Aorta (tissue), 5 donors: ENCODE data around the gene KLF3. TPM values are rescaled to one million over a fixed set of nuclear protein-coding genes. Genes with fewer than 3 reads are reported as not detected.

Source experiments
- ATAC-seq: fragments of 200-7000 bp; cut with Tn5 transposase; one replicate; pipeline ENCODE4 v1.9.1; 2022; ENCODE audit warnings: moderate library complexity; ENCODE audit not compliant: low FRiP score
- DNase-seq, 2 donors: peaks; one replicate each; pipeline ENCODE4 v3.0.0-alpha.2; 2020
- H3K27ac ChIP-seq, 2 donors: one replicate each; pipeline ENCODE4 v1.5.1; 2013; ENCODE audit warnings: low read length in 2 of 2, mild to moderate bottlenecking in 2 of 2, moderate library complexity in 2 of 2, control low read depth in 1 of 2, inconsistent platforms in 1 of 2, low read depth in 1 of 2
- H3K27me3 ChIP-seq, 2 donors: one replicate each; pipeline ENCODE4 v1.6.1; 2013; ENCODE audit warnings: control low read depth in 1 of 2, low read length in 1 of 2, mild to moderate bottlenecking in 1 of 2, moderate library complexity in 1 of 2; ENCODE audit not compliant: insufficient read depth in 2 of 2, control insufficient read depth in 1 of 2
- H3K36me3 ChIP-seq, 2 donors: one replicate each; pipeline ENCODE4 v1.6.1; 2013; ENCODE audit warnings: control low read depth in 1 of 2, low read length in 1 of 2, mild to moderate bottlenecking in 1 of 2; ENCODE audit not compliant: insufficient read depth in 2 of 2, control insufficient read depth in 1 of 2
- H3K4me1 ChIP-seq, 2 donors: one replicate each; pipeline ENCODE4 v1.6.1; 2013; ENCODE audit warnings: low read length in 2 of 2, control low read depth in 1 of 2, mild to moderate bottlenecking in 1 of 2, moderate library complexity in 1 of 2; ENCODE audit not compliant: insufficient read depth in 2 of 2, control insufficient read depth in 1 of 2
- H3K4me3 ChIP-seq, 2 donors: one replicate each; pipeline ENCODE4 v1.5.1; 2013; ENCODE audit warnings: low read length in 2 of 2, control low read depth in 1 of 2, mild to moderate bottlenecking in 1 of 2
- H3K9me3 ChIP-seq: one replicate; pipeline ENCODE4 v1.6.1; 2013; ENCODE audit warnings: mild to moderate bottlenecking, low read length; ENCODE audit not compliant: control insufficient read depth
- WGBS, 2 donors: extraction: QIAGEN DNeasy Blood & Tissue Kit; methylation state at CpG; one replicate each; pipeline ENCODE4 v1.1.7; 2013; 5-methylcytosine and 5-hydroxymethylcytosine counted together
- intact Hi-C, 2 donors: fragments of 100-400 bp; cut with DNase I; formaldehyde crosslinking; loops; one replicate each; pipeline versions ENCODE4 v1.14.2 to v1.15.0; 2022
- polyA plus RNA-seq, 2 donors: library from polyadenylated mRNA; stranded (reverse); fragments of 200-250 nt; gene quantifications; one replicate each; pipeline ENCODE4 v1.2.3, GENCODE V29; 2013
- total RNA-seq, 2 donors: library from RNA; stranded (reverse); fragmentation: NEBNext Ultra II Directional; extraction: Animal tissue kit (Norgen Biotek cat#: 25700); gene quantifications; one replicate each; pipeline ENCODE4 v1.2.1, GENCODE V29; 2021
- donor health status: healthy with polysubstance abuse.
- donor health status: Bipolar disorder and iron deficiency.
- donor health status: DM: no; HTN: no; CAD: no.
- donor health status: DM: no; HTN: no; CAD: no.
- donor health status: DM: yes; HTN: yes; CAD: no.

Gene KLF3
- total and polyA plus RNA-seq, 4 donors, result 13.0 to 66.8 (median 31.3) TPM

DNA sequence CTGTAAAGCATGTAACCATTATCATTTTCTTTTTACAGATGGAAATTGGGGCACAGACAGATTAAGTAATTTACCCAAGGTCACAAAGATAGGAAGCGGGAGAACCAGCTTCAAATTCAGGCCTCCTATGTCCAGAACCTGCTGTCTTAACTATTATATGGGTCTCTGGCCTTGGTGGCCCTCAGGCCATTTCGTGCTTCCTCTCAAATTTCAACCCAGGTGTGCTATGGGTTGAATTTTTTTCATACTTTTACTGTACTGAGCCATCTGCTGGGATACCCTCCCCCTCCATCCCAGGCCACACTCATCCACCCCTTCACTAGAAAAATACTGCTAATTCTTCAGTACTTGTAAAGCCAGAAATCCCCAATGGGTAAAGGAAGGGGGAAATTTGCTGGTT, 42.3 kb downstream of the KLF3 start:
- DNase-seq (no peak), ATAC-seq (no peak)
- no peaks in the 10 kb centered on the region for H3K9me3 ChIP-seq
- intact Hi-C loops, result no loop called here
- H3K27ac ChIP-seq, result no peak overlapping the region
- H3K4me1 ChIP-seq, result peaks cover 0 to 2% of the 10 kb centered on the region in 2 donors
- H3K36me3 ChIP-seq, result no peaks in the 10 kb centered on the region
- no peak overlapping the region for H3K4me3 ChIP-seq
- 69 to 95% methylated on average over 2 of the region's 2 CpGs for WGBS, 2 donors
- H3K27me3 ChIP-seq, result no peaks in the 10 kb centered on the region

DNA sequence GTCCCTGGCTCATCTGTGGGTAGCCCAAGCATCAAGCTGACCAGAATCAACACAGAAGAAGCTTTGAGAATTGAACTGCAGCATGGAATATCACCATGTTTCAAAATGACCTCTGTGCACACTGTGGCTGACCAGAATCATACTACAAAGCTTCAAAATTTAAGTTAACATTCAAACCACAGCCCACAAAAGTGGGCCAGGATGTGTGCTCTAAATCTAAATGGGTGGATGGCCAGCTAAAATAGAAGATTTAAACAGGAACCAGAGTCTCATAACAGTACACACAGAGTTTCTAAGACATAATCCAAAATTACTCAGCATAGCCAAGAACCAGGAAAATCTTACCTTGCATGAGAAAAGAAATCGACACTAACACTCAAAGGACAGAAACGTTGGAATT, 46.1 kb downstream of the KLF3 start:
- H3K36me3 ChIP-seq, result no peaks in the 10 kb centered on the region
- H3K9me3 ChIP-seq, result peaks cover 3% of the 10 kb centered on the region
- H3K27ac ChIP-seq, result no peak overlapping the region
- H3K27me3 ChIP-seq, result no peaks in the 10 kb centered on the region
- H3K4me1 ChIP-seq, result no peaks in the 10 kb centered on the region
- WGBS, 2 donors, result 67 to 80% methylated on average over 2 of the region's 2 CpGs
- no peak overlapping the region for H3K4me3 ChIP-seq
- ATAC-seq, result no peak
- no peak for DNase-seq
- intact Hi-C loops, result no loop called here

DNA sequence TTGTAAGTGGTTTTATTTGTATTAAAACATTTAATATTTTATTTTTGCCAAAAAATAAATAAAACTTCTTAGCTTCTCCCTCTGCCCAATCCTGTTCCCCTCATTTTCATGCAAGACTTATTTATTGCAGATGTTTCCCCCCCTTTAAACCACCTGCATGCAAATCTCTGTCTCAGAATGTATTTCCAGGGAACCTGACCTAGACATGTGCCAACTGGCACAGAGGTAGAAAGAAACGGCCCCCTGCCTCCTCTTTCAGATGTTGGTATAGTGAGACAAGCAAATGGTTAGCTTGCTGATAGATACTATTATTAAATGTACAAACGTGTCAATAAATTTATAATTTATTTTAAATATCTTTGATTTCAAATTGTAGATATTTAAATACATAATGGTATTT, 47.1 kb downstream of the KLF3 start:
- no peaks in the 10 kb centered on the region for H3K4me1 ChIP-seq
- H3K27me3 ChIP-seq, result no peaks in the 10 kb centered on the region
- peaks cover 3% of the 10 kb centered on the region for H3K9me3 ChIP-seq
- no peak overlapping the region for H3K4me3 ChIP-seq
- DNase-seq (no peak), ATAC-seq (no peak)
- WGBS, 2 donors, result 72 to 78% methylated on average over 2 of the region's 2 CpGs
- no peaks in the 10 kb centered on the region for H3K36me3 ChIP-seq
- no peak overlapping the region for H3K27ac ChIP-seq
- intact Hi-C loops, result no loop called here

DNA sequence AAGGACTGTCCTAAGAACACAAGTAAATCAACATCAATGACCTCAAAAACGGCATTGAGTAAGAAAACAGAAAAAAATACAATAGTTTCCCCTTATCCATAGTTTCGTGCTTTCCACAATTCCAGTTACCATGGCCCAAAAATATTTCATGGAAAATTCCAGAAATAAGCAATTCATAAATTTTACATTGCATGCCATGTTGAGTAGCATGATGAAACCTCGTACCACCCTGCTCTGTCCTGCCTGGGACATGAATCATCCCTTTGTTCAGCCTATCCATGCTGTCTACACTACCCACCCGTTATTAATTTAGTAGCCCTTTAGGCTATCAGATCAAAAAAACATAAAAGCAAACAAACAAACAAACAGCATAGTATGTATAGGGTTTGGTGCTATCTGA, 51.1 kb downstream of the KLF3 start:
- Histone ChIP-seq H3K27ac (no peak overlapping the region), H3K27me3 (no peaks in the 10 kb centered on the region), H3K9me3 (peaks cover 3% of the 10 kb centered on the region), H3K4me3 (no peak overlapping the region), H3K36me3 (no peaks in the 10 kb centered on the region), H3K4me1 (no peaks in the 10 kb centered on the region)
- WGBS, 2 donors, result 76% methylated on average over 4 of the region's 4 CpGs
- intact Hi-C loops, result no loop called here
- ATAC-seq, result no peak
- DNase-seq, result no peak

DNA sequence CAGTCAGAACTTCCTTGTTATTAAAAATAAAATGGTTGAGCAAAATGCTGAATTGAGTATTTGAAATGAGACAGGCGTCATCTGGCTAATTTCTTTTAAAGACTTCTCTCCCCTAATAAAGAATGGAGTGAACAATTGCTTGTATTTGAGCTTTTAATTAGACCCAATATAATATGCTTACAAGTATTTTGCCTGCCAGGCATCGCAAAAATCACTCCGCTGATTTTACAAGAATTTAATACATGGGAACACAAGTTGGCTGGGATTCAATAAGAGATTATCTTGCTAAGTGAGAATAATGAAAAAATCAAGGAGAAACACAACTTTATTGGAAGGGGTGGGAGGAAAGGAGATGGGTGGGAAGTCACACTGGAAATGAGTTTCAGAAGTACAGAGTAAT, 52.3 kb downstream of the KLF3 start:
- Histone ChIP-seq H3K4me1 (no peaks in the 10 kb centered on the region), H3K27me3 (no peaks in the 10 kb centered on the region), H3K36me3 (no peaks in the 10 kb centered on the region), H3K4me3 (no peak overlapping the region), H3K9me3 (peaks cover 3% of the 10 kb centered on the region), H3K27ac (no peak overlapping the region)
- no peak for DNase-seq
- WGBS, 2 donors, result 88 to 92% methylated on average over 3 of the region's 3 CpGs
- no peak for ATAC-seq
- intact Hi-C loops, result no loop called here

DNA sequence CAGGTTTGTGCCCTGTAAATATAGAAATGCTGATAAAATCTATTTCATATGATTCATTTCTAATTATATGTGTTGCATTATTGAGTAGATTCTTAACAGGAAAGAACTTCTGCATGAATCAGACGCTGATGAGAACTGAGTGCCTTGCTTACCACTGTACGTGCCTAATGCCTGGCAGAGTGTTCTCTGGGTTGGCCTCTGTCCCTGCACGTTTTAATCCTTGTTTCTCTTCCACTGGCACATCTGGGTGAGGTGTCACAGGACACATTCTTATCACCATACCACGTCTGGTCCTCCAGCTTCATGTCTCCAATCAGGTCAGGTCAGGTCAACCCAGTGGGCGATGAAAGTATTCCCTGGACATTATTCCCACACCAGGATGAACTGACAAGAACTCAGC, 53.6 kb downstream of the KLF3 start:
- no peaks in the 10 kb centered on the region for H3K27me3 ChIP-seq
- no peaks in the 10 kb centered on the region for H3K36me3 ChIP-seq
- DNase-seq (no peak), ATAC-seq (no peak)
- WGBS, 2 donors, result 35 to 44% methylated on average over 5 of the region's 5 CpGs
- H3K27ac ChIP-seq, result no peak overlapping the region
- intact Hi-C loops, result no loop called here
- no peak overlapping the region for H3K4me3 ChIP-seq
- no peaks in the 10 kb centered on the region for H3K9me3 ChIP-seq
- no peaks in the 10 kb centered on the region for H3K4me1 ChIP-seq

DNA sequence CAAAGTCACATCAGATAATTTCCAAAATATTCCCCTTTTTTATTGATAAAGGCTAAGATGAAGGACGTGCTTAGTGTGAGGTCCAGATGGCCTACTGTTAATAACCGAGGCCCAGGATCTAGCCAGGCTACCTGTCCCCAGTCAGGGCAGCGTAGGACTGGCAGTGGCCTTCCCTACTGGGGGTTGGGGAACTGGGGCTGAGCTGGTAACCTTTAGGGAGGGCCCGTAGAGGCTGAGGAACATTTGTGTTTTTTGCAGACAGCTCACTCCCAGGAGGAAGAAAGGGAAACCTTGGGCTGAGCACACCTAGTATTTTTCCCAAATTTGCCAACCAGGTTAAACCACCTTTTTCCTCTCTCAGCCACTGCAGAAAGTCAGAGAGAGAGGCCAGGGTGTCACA, 59.1 kb downstream of the KLF3 start:
- Histone ChIP-seq H3K4me1 (no peaks in the 10 kb centered on the region), H3K36me3 (no peaks in the 10 kb centered on the region), H3K27me3 (no peaks in the 10 kb centered on the region), H3K4me3 (no peak overlapping the region), H3K27ac (no peak overlapping the region), H3K9me3 (no peaks in the 10 kb centered on the region)
- DNase-seq (no peak), ATAC-seq (no peak)
- WGBS, 2 donors, result 84 to 91% methylated on average over 4 of the region's 4 CpGs
- intact Hi-C loops, result no loop called here

DNA sequence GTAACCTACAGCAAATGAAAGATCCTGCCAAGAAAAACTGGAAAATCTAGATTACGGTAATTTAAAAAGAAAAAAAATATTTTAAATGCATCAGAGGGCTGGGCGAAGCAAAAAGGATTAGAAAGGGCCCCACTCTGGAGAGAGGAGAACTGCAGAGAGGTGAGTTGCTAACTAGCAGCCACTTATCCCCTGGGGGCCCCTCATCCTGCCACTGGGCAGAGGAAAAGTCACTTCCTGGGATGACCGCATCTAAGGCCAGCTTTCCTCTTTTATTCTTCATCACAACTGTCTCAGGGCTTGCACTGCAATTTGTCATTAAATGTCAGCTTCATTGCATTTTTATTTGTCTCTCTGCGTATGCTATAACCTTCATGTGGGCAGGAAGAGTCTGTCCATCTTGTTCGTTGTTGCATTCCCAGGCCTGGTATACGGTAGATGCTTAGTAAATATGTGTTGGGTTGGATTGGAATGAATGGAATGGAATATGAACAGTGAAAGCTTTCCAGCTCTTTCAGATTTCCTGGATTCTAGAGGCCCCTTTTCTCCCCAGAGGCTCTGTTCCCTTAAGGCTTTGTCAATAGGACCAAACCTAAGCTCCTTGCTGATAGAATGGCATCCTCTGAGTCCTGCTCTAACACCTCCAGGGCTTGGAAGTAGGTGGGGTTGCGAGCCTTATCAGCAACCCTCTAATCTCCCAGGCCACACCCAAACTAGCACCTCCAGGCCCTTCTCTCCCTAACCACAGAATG, 59.9 kb downstream of the KLF3 start:
- Histone ChIP-seq H3K4me1 (no peaks in the 10 kb centered on the region), H3K27me3 (no peaks in the 10 kb centered on the region), H3K27ac (no peak overlapping the region), H3K9me3 (no peaks in the 10 kb centered on the region), H3K36me3 (no peaks in the 10 kb centered on the region), H3K4me3 (no peak overlapping the region)
- 54 to 60% methylated on average over 7 of the region's 7 CpGs for WGBS, 2 donors
- no peak for DNase-seq
- intact Hi-C loops, result no loop called here
- ATAC-seq, result no peak

DNA sequence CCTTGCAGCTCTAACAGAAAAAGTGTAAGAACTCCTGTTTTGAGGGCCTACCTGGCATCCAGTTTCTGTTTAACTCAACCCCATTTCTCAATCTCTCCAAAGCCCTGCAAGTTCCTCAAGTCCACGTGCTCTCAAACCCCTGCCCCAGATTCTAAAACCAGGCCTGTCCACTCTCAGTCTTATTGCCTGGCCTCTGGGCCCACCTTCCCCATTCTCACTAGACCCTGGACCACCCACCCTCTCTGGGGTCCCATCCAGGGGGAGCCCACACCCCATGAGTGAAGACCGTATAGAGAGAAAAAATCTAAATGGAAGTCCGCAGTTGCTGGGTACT, 60.4 kb downstream of the KLF3 start:
- DNase-seq (no peak), ATAC-seq (no peak)
- H3K4me3 ChIP-seq, result no peak overlapping the region
- no peaks in the 10 kb centered on the region for H3K4me1 ChIP-seq
- H3K36me3 ChIP-seq, result no peaks in the 10 kb centered on the region
- intact Hi-C loops, result no loop called here
- H3K9me3 ChIP-seq, result no peaks in the 10 kb centered on the region
- no peak overlapping the region for H3K27ac ChIP-seq
- no peaks in the 10 kb centered on the region for H3K27me3 ChIP-seq
- whole genome bisulfite sequencing, 2 donors, result 96 to 98% methylated on average over 3 of the region's 3 CpGs
